K562 (cell line): ENCODE data around the gene AIDA. TPM values are rescaled to one million over a fixed set of nuclear protein-coding genes. Genes with fewer than 3 reads are reported as not detected.

Source experiments
- ARNT ChIP-seq, 2 experiments: fragments of 450-650 bp; IDR thresholded peaks; 2 replicates each; pipeline ENCODE4 v1.6.1; 2016; ENCODE audit warnings: mild to moderate bottlenecking in 1 of 2
- BMI1 ChIP-seq: fragments of 150-350 bp; IDR thresholded peaks from 2 replicates; pipeline ENCODE4 v1.6.1; 2014; ENCODE audit warnings: low read length
- CBFA2T3 ChIP-seq: fragments of 450-650 bp; IDR thresholded peaks from 2 replicates; pipeline ENCODE4 v1.6.1; 2017
- CCNT2 ChIP-seq: IDR thresholded peaks from 2 replicates; pipeline ENCODE4 v1.6.1; 2011; ENCODE audit warnings: borderline replicate concordance, low read depth, mild to moderate bottlenecking, moderate library complexity, mixed read lengths, low read length; ENCODE audit not compliant: insufficient read length; ENCODE audit errors: extremely low read depth
- DMBX1 ChIP-seq: fragments of 250-450 bp; sonication (Bioruptor Pico); IDR thresholded peaks from 2 replicates; pipeline ENCODE4 v1.8.0; 2022; ENCODE audit warnings: inconsistent platforms, mild to moderate bottlenecking, moderate library complexity, borderline replicate concordance
- ELF1 ChIP-seq: fragments of 200-800 bp; sonication (Bioruptor generic); IDR thresholded peaks from 2 replicates; pipeline ENCODE4 v1.6.1; 2016; ENCODE audit warnings: missing genetic modification characterization, missing compliant biosample characterization
- EP300 ChIP-seq: IDR thresholded peaks from 2 replicates; pipeline ENCODE4 v1.6.1; 2012; ENCODE audit warnings: low read length, improper control_type of control experiment
- ETV6 ChIP-seq, 3 experiments: fragments of 150-350 bp in 1 of 3; sonication (generic) in 1 of 3; formaldehyde crosslinking in 1 of 3; IDR thresholded peaks; 2 replicates each; pipeline versions ENCODE4 v1.6.1 to v1.8.0; 2014 to 2022; ENCODE audit warnings: borderline replicate concordance in 2 of 3, low read depth in 2 of 3, antibody characterized with exemption in 1 of 3, low read length in 1 of 3, mild to moderate bottlenecking in 1 of 3, missing genetic modification reagents in 1 of 3
- EWSR1 ChIP-seq: fragments of 450-650 bp; IDR thresholded peaks from 2 replicates; pipeline ENCODE4 v1.6.1; 2018; ENCODE audit warnings: borderline replicate concordance, mild to moderate bottlenecking, low read depth, moderate library complexity; ENCODE audit not compliant: partially characterized antibody
- FOS ChIP-seq: IDR thresholded peaks from 3 replicates; pipeline ENCODE4 v1.6.1; 2011; ENCODE audit not compliant: insufficient read length; ENCODE audit errors: extremely low read depth
- FOXK2 ChIP-seq, 2 experiments: fragments of 450-650 bp; IDR thresholded peaks in 1 of 2; conservative IDR thresholded peaks in 1 of 2; 2 replicates each; pipeline ENCODE4 v1.6.1; 2016; ENCODE audit warnings: low read depth in 2 of 2, mild to moderate bottlenecking in 1 of 2
- GATA2 ChIP-seq: sonication (generic); formaldehyde crosslinking; IDR thresholded peaks from 2 replicates; pipeline ENCODE4 v1.4.0; 2020; ENCODE audit warnings: mild to moderate bottlenecking, missing genetic modification reagents
- HMGXB4 ChIP-seq: sonication (generic); formaldehyde crosslinking; IDR thresholded peaks from 2 replicates; pipeline ENCODE4 v1.8.1; 2023; ENCODE audit warnings: mild to moderate bottlenecking, missing genetic modification reagents
- JUND ChIP-seq, 2 experiments: IDR thresholded peaks; 2 replicates in 1 of 2; 3 replicates in 1 of 2; pipeline ENCODE4 v1.6.1; 2011; ENCODE audit warnings: borderline replicate concordance in 2 of 2, low read depth in 2 of 2, low read length in 2 of 2, improper control_type of control experiment in 1 of 2, missing biosample characterization in 1 of 2, missing genetic modification characterization in 1 of 2, missing genetic modification reagents in 1 of 2
- MTA1 ChIP-seq: fragments of 450-650 bp; IDR thresholded peaks from 2 replicates; pipeline ENCODE4 v1.6.1; 2017; ENCODE audit warnings: borderline replicate concordance
- PCBP2 ChIP-seq: fragments of 200-400 bp; formaldehyde crosslinking; IDR thresholded peaks from 2 replicates; pipeline ENCODE4 v1.6.1; 2018; ENCODE audit warnings: low read length, low read depth, mild to moderate bottlenecking, moderate library complexity; ENCODE audit not compliant: poor library complexity, severe bottlenecking
- PHF20 ChIP-seq: fragments of 450-650 bp; IDR thresholded peaks from 2 replicates; pipeline ENCODE4 v1.6.1; 2018; ENCODE audit not compliant: partially characterized antibody
- SAFB ChIP-seq: fragments of 200-400 bp; formaldehyde crosslinking; IDR thresholded peaks from 2 replicates; pipeline ENCODE4 v1.6.1; 2017; ENCODE audit warnings: low read depth, low read length, borderline replicate concordance
- SMARCC2 ChIP-seq: fragments of 450-650 bp; IDR thresholded peaks from 2 replicates; pipeline ENCODE4 v1.6.1; 2017; ENCODE audit warnings: antibody characterized with exemption, moderate library complexity, mild to moderate bottlenecking, low read depth
- STAT5B ChIP-seq: fragments of 250-450 bp; sonication (Bioruptor Pico); IDR thresholded peaks from 2 replicates; pipeline ENCODE4 v1.8.0; 2021; ENCODE audit warnings: mild to moderate bottlenecking, inconsistent platforms
- TSC22D4 ChIP-seq: fragments of 450-650 bp; IDR thresholded peaks from 2 replicates; pipeline ENCODE4 v1.6.1; 2016; ENCODE audit warnings: missing genetic modification characterization, missing biosample characterization, control low read depth
- ZBTB9 ChIP-seq: fragments of 450-650 bp; formaldehyde crosslinking; IDR thresholded peaks from 2 replicates; pipeline ENCODE4 v1.4.0; 2020; ENCODE audit warnings: mild to moderate bottlenecking, moderate library complexity
- ZC3H11A ChIP-seq: IDR thresholded peaks from 2 replicates; pipeline ENCODE4 v1.6.1; 2012; ENCODE audit warnings: low read depth, low read length, improper control_type of control experiment
- ZNF217 ChIP-seq: sonication (generic); formaldehyde crosslinking; IDR thresholded peaks from 2 replicates; pipeline ENCODE4 v1.8.0; 2022; ENCODE audit warnings: mild to moderate bottlenecking, missing genetic modification reagents
- ZNF324 ChIP-seq: fragments of 250-450 bp; sonication (Bioruptor Pico); IDR thresholded peaks from 2 replicates; pipeline ENCODE4 v1.4.0; 2020; ENCODE audit warnings: mild to moderate bottlenecking
- ZNF644 ChIP-seq: fragments of 200-800 bp; sonication (Bioruptor generic); IDR thresholded peaks from 2 replicates; pipeline ENCODE4 v1.6.1; 2016; ENCODE audit warnings: low read depth, missing genetic modification characterization, missing compliant biosample characterization
- ZNF696 ChIP-seq: fragments of 250-450 bp; sonication (Bioruptor Pico); conservative IDR thresholded peaks from 2 replicates; pipeline ENCODE4 v1.4.0; 2020; ENCODE audit warnings: mild to moderate bottlenecking, moderate library complexity
- polyA plus RNA-seq, 8 experiments: library from polyadenylated mRNA; depleted of rRNA in 4 of 8; stranded (reverse) in 5 of 8; unstranded in 3 of 8; fragments of >200 nt; fragmentation: Nextera tagmentation in 2 of 8; fragmentation: Illumina TruSeq in 1 of 8; extraction: Ambion mirVana in 2 of 8; extraction: Trizol in 1 of 8; gene quantifications; 2 replicates each; pipeline versions ENCODE4 v1.2.1 to v1.2.3, GENCODE V29; 2011 to 2014; ENCODE audit warnings: inconsistent platforms in 1 of 8, missing spikeins in 1 of 8
- total RNA-seq, 7 experiments: library from RNA; depleted of rRNA in 6 of 7; stranded (reverse); fragments of >200 nt in 6 of 7; fragmentation: Illumina TruSeq in 2 of 7; extraction: Trizol in 2 of 7; gene quantifications; 2 replicates each; pipeline versions ENCODE4 v1.2.1 to v1.2.3, GENCODE V29; 2011 to 2021; ENCODE audit warnings: low replicate concordance in 1 of 7

Gene AIDA
- total and polyA plus RNA-seq, 9 of the 15 experiments (the other 6 are each of a cell fraction or from before 2014, with no cell fraction given): 18.2 to 77.9 (median 24.9) TPM

GRCh38 chr1:222709700-222710153 is 2.6 kb downstream of the AIDA start (continued):
- TF ChIP-seq HMGXB4: no peak
- no peak for TF ChIP-seq MTA1
- no peak for TF ChIP-seq PCBP2
- TF ChIP-seq TSC22D4 (tag): no peak
- 0 out of 2 replicates have a peak, but pooled peaks have one; percentile 49 for TF ChIP-seq ZNF644
- peak; percentile 6 for TF ChIP-seq FOS
- TF ChIP-seq ELF1 (tag): peak; percentile 56
- TF ChIP-seq FOXK2 (conservative IDR thresholded peaks at IDR 0.05 in 1 of 2, IDR thresholded peaks at IDR 0.05 in 1 of 2; ENCODE audit: low read depth in 2 of 2): peak; percentile 84 to 89
- no peak for TF ChIP-seq ZNF324 (CRISPR knock-in tag)
- peak; percentile 50; the same call in 1 of the 2 replicates for TF ChIP-seq ZBTB9 (CRISPR knock-in tag)
- TF ChIP-seq ZC3H11A: no peak
- 0 out of 2 replicates have a peak, but pooled peaks have one; percentile 70 for TF ChIP-seq SMARCC2
- TF ChIP-seq BMI1: no peak
- peak; percentile 81 for TF ChIP-seq CCNT2
- no peak for TF ChIP-seq ZNF217 (CRISPR knock-in tag)
- peak; percentile 97 for TF ChIP-seq CBFA2T3
- TF ChIP-seq SAFB: no peak
- TF ChIP-seq ZNF696: no peak
- TF ChIP-seq EWSR1: no peak
- TF ChIP-seq GATA2 (CRISPR knock-in tag): 0 out of 2 replicates have a peak, but pooled peaks have one; percentile 51
- TF ChIP-seq EP300: peak; percentile 91
- TF ChIP-seq ARNT (IDR thresholded peaks at IDR 0.05): peak; percentile 23 to 65; a peak in 1 of 4 replicates
- no peak for TF ChIP-seq STAT5B (CRISPR knock-in tag)
- no peak for TF ChIP-seq ETV6 (IDR thresholded peaks at IDR 0.05; ENCODE audit: borderline replicate concordance in 1 of 2, low read depth in 2 of 2, low read length in 1 of 2)
- no peak for TF ChIP-seq ETV6 (CRISPR knock-in tag; IDR thresholded peaks at IDR 0.05; ENCODE audit: borderline replicate concordance)
- no peak for TF ChIP-seq PHF20
- peak; percentile 61 for TF ChIP-seq JUND (IDR thresholded peaks at IDR 0.05; ENCODE audit: borderline replicate concordance, low read depth, low read length)
- peak; percentile 61; the same call in 1 of the 3 replicates for TF ChIP-seq JUND (tag; IDR thresholded peaks at IDR 0.05; ENCODE audit: borderline replicate concordance, low read depth, low read length)
- 0 out of 2 replicates have a peak, but pooled peaks have one; percentile 43 for TF ChIP-seq DMBX1 (CRISPR knock-in tag)
